Fibroblast of upper back skin (primary cell): ENCODE measurements around the gene MCM8.
A peak's percentile ranks its signal among the peaks of the same experiment; 100 is the strongest.
"Not testable (repeated sequence)": the region's sequence is repeated elsewhere in the genome, so short reads cannot be mapped to it uniquely, and the experiment has no call there.

Experiments
- DNase-seq: peaks from one replicate; pipeline ENCODE4 v3.0.0-alpha.2; 2013

MCM8 gene

GRCh38 chr20:6007094-6007528 is 56.7 kb downstream of the MCM8 start:
- DNase-seq, result no peak

GRCh38 chr20:6007529-6008103 is 57.2 kb downstream of the MCM8 start:
- DNase-seq, result no peak

- DNase-seq, result peak; percentile 78
Measured at GRCh38 chr20:6008254-6008653, 57.8 kb downstream of the MCM8 start.

GRCh38 chr20:6012179-6012578 is 61.7 kb downstream of the MCM8 start:
- DNase-seq, result no peak

- DNase-seq, result no peak
Measured at GRCh38 chr20:6014017-6014416, 63.6 kb downstream of the MCM8 start.

GRCh38 chr20:6014957-6015356 is 64.5 kb downstream of the MCM8 start:
- no peak for DNase-seq

- no peak for DNase-seq
Measured at GRCh38 chr20:6017467-6017866, 67.0 kb downstream of the MCM8 start.

- DNase-seq, result no peak
Measured at GRCh38 chr20:6017880-6018279, 67.4 kb downstream of the MCM8 start.

GRCh38 chr20:6024768-6025167 is 74.3 kb downstream of the MCM8 start:
- no peak for DNase-seq

- DNase-seq, result peak; percentile 21
Measured at GRCh38 chr20:6026051-6026450, 75.6 kb downstream of the MCM8 start.

- DNase-seq, result no peak
Measured at GRCh38 chr20:6028818-6029217, 78.4 kb downstream of the MCM8 start.

GRCh38 chr20:6029538-6029937 is 79.1 kb downstream of the MCM8 start:
- DNase-seq, result no peak

- no peak for DNase-seq
Measured at GRCh38 chr20:6030453-6031080, 80.1 kb downstream of the MCM8 start.

- not testable (repeated sequence) for DNase-seq
Measured at GRCh38 chr20:6032907-6033306, 82.5 kb downstream of the MCM8 start.

GRCh38 chr20:6034134-6034969 is 83.9 kb downstream of the MCM8 start:
- peak; percentile 43 for DNase-seq

GRCh38 chr20:6036213-6036612 is 85.8 kb downstream of the MCM8 start:
- DNase-seq, result no peak

GRCh38 chr20:6037082-6037481 is 86.6 kb downstream of the MCM8 start:
- no peak for DNase-seq

GRCh38 chr20:6038256-6038655 is 87.8 kb downstream of the MCM8 start:
- DNase-seq, result no peak

- DNase-seq, result no peak
Measured at GRCh38 chr20:6039766-6040165, 89.3 kb downstream of the MCM8 start.

- DNase-seq, result no peak
Measured at GRCh38 chr20:6040540-6040939, 90.1 kb downstream of the MCM8 start.

GRCh38 chr20:6040958-6041807 is 90.7 kb downstream of the MCM8 start:
- DNase-seq, result no peak

GRCh38 chr20:6041808-6042265 is 91.4 kb downstream of the MCM8 start:
- DNase-seq, result no peak

- no peak for DNase-seq
Measured at GRCh38 chr20:6044115-6044514, 93.7 kb downstream of the MCM8 start.
